ENCODE data around the gene BIRC2.

- TF ChIP-seq CTCF (IDR thresholded peaks at IDR 0.05) (no peak), POLR2AphosphoS5 (IDR thresholded peaks at IDR 0.05; ENCODE audit: insufficient read depth in 1 of 2, low read depth in 1 of 2) (no peak), POLR2A (IDR thresholded peaks at IDR 0.05) (no peak)
Observed at GRCh38 chr11:102306817-102307726, 39.9 kb upstream of the BIRC2 start.
